ENCODE data around the gene BEST4.

- TF ChIP-seq EZH2 (IDR thresholded peaks at IDR 0.05; ENCODE audit: borderline replicate concordance, low read length) = no peak
- no peak for TF ChIP-seq CTCF (IDR thresholded peaks at IDR 0.05; ENCODE audit: low read length)
Observed at GRCh38 chr1:44786841-44787426, 1.0 kb downstream of the BEST4 start.

Measured in OCI-LY1 (cell line).